Heart left ventricle (tissue), 13 donors: Measurements from ENCODE around the gene PFN1.

Source experiments
- POLR2A ChIP-seq, 2 donors: fragments of 450-650 bp; IDR thresholded peaks; one replicate each; pipeline ENCODE4 v1.6.1; 2017; ENCODE audit warnings: antibody characterized with exemption in 2 of 2, mild to moderate bottlenecking in 2 of 2, moderate library complexity in 2 of 2
- TF ChIP-seq, protein P1 (sequence below), 12 donors: fragments of 200-600 bp; sonication (generic) in 4 of 12; IDR thresholded peaks; one replicate each; pipeline versions ENCODE4 v1.5.0 to v1.8.0; 2018 to 2022; ENCODE audit warnings: antibody characterized with exemption in 12 of 12, mild to moderate bottlenecking in 5 of 12
- donor health status: ischemic (EF 13 %, LVEDD 7.1; RV severe dilation, severe dysfunction).
- donor health status: DM: no; HTN: yes; CAD: no.
- donor health status: DM: no; HTN: no; CAD: no.
- donor health status: ischemic (EF 25% LVEDD 6.9; RV normal size, moderate dysfunction).
- donor health status: ischemic (EF 25% LVEDD 5.7; RV mildly dilated, moderate dysfunction).
- donor health status: ischemic (EF 35%, LVEDD 5.7; RV mildly dilated, moderate dysfunction).
- donor health status: nonischemic (EF 11% LVEDD 7.7; RV severe dilation, severe dysfunction).
- donor health status: DM: yes; HTN: yes; CAD: no.
- donor health status: PGD.
- donor health status: ischemic (EF 29% LVEDD 5.4; RV normal size, mild dysfunction).
- donor health status: nonischemic (EF 23%, LVEDD 6.1; RV moderate dilation, normal function).

DNA sequence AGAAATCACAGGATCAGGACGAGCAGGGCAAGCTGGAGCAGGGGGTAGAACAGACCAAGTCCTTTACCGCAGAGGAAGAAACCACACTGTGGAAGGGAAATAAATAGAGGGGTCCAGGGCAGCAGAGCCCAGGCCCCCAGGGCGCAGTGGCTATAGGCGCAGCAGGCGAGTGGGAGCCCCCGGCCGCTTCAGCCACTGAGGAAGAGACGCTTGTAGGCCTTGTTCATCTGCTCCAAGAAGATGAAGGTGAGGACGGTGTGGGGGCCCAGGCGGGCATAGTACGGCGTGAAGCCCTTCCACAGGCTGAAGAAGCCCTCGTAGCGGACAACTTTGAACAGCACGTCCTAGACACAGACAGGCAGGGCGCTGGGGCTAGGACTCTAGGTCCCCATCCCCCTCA lies 10.8 kb downstream of the PFN1 start:
- TF ChIP-seq POLR2A (IDR thresholded peaks at IDR 0.05): no peak
- TF ChIP-seq, protein P1, sequence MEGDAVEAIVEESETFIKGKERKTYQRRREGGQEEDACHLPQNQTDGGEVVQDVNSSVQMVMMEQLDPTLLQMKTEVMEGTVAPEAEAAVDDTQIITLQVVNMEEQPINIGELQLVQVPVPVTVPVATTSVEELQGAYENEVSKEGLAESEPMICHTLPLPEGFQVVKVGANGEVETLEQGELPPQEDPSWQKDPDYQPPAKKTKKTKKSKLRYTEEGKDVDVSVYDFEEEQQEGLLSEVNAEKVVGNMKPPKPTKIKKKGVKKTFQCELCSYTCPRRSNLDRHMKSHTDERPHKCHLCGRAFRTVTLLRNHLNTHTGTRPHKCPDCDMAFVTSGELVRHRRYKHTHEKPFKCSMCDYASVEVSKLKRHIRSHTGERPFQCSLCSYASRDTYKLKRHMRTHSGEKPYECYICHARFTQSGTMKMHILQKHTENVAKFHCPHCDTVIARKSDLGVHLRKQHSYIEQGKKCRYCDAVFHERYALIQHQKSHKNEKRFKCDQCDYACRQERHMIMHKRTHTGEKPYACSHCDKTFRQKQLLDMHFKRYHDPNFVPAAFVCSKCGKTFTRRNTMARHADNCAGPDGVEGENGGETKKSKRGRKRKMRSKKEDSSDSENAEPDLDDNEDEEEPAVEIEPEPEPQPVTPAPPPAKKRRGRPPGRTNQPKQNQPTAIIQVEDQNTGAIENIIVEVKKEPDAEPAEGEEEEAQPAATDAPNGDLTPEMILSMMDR (IDR thresholded peaks at IDR 0.05): no peak
